ENCODE measurements around the gene ASTL.

Gene ASTL

DNA sequence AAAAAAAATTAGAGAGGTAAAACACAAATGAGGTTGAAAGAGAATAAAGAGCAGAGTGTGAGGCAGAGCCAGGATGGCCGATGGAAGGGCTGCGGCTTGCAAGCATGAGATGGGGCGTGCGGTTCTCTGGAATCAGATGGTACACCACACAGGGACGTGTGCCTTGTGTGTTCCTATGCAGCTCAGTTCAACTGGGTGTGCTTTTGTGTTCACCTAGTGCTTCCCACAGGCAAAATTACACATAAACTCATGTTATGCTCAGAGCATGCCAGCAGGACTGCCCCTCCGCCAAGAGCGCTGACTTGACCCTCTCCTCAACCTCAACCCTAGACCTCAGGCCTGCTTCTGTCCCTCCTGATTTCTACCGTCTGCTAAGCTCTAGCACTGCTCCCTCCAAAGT lies 45.9 kb upstream of the ASTL start:
- Histone ChIP-seq H3K27ac (ENCODE audit: extremely low read depth, low read depth, low read length) (no peak overlapping the region), H3K9me3 (ENCODE audit: control insufficient read depth, insufficient read depth, low read depth, low read length) (no peaks in the 10 kb centered on the region), H3K4me3 (ENCODE audit: low read depth, low read length) (no peak overlapping the region), H3K4me1 (ENCODE audit: control insufficient read depth, insufficient read depth, low read length) (peaks cover 2% of the 10 kb centered on the region; the same call in 1 of the 2 replicates), H3K36me3 (ENCODE audit: control insufficient read depth in 2 of 2, insufficient read depth in 1 of 2, low read length in 2 of 2) (peaks cover 39 to 47% of the 10 kb centered on the region in 2 experiments)
- TF ChIP-seq, protein P1, sequence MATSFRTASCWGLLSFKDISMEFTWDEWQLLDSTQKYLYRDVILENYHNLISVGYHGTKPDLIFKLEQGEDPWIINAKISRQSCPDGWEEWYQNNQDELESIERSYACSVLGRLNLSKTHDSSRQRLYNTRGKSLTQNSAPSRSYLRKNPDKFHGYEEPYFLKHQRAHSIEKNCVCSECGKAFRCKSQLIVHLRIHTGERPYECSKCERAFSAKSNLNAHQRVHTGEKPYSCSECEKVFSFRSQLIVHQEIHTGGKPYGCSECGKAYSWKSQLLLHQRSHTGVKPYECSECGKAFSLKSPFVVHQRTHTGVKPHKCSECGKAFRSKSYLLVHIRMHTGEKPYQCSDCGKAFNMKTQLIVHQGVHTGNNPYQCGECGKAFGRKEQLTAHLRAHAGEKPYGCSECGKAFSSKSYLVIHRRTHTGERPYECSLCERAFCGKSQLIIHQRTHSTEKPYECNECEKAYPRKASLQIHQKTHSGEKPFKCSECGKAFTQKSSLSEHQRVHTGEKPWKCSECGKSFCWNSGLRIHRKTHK (tag by site-specific recombination; IDR thresholded peaks at IDR 0.05): no peak
- no peak for TF ChIP-seq ZNF521 (tag by site-specific recombination; IDR thresholded peaks at IDR 0.05)
- TF ChIP-seq GFI1B (tag by site-specific recombination; IDR thresholded peaks at IDR 0.05): no peak
- no peak for TF ChIP-seq ZSCAN16 (tag by site-specific recombination; IDR thresholded peaks at IDR 0.05)
- TF ChIP-seq ZNF302 (tag by site-specific recombination; IDR thresholded peaks at IDR 0.05; ENCODE audit: low read depth): no peak
- TF ChIP-seq ZNF292 (tag by site-specific recombination; IDR thresholded peaks at IDR 0.05; ENCODE audit: borderline replicate concordance, low read depth): no peak
- TF ChIP-seq SCRT1 (tag by site-specific recombination; IDR thresholded peaks at IDR 0.05; ENCODE audit: borderline replicate concordance): no peak
- no peak for TF ChIP-seq ZBTB1 (tag by site-specific recombination; IDR thresholded peaks at IDR 0.05)
- no peak for TF ChIP-seq ZBTB17 (tag by site-specific recombination; IDR thresholded peaks at IDR 0.05)
- TF ChIP-seq, protein P2, sequence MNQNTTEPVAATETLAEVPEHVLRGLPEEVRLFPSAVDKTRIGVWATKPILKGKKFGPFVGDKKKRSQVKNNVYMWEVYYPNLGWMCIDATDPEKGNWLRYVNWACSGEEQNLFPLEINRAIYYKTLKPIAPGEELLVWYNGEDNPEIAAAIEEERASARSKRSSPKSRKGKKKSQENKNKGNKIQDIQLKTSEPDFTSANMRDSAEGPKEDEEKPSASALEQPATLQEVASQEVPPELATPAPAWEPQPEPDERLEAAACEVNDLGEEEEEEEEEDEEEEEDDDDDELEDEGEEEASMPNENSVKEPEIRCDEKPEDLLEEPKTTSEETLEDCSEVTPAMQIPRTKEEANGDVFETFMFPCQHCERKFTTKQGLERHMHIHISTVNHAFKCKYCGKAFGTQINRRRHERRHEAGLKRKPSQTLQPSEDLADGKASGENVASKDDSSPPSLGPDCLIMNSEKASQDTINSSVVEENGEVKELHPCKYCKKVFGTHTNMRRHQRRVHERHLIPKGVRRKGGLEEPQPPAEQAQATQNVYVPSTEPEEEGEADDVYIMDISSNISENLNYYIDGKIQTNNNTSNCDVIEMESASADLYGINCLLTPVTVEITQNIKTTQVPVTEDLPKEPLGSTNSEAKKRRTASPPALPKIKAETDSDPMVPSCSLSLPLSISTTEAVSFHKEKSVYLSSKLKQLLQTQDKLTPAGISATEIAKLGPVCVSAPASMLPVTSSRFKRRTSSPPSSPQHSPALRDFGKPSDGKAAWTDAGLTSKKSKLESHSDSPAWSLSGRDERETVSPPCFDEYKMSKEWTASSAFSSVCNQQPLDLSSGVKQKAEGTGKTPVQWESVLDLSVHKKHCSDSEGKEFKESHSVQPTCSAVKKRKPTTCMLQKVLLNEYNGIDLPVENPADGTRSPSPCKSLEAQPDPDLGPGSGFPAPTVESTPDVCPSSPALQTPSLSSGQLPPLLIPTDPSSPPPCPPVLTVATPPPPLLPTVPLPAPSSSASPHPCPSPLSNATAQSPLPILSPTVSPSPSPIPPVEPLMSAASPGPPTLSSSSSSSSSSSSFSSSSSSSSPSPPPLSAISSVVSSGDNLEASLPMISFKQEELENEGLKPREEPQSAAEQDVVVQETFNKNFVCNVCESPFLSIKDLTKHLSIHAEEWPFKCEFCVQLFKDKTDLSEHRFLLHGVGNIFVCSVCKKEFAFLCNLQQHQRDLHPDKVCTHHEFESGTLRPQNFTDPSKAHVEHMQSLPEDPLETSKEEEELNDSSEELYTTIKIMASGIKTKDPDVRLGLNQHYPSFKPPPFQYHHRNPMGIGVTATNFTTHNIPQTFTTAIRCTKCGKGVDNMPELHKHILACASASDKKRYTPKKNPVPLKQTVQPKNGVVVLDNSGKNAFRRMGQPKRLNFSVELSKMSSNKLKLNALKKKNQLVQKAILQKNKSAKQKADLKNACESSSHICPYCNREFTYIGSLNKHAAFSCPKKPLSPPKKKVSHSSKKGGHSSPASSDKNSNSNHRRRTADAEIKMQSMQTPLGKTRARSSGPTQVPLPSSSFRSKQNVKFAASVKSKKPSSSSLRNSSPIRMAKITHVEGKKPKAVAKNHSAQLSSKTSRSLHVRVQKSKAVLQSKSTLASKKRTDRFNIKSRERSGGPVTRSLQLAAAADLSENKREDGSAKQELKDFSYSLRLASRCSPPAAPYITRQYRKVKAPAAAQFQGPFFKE (tag by site-specific recombination; IDR thresholded peaks at IDR 0.05; ENCODE audit: borderline replicate concordance): no peak
- TF ChIP-seq KLF7 (tag by site-specific recombination; IDR thresholded peaks at IDR 0.05; ENCODE audit: borderline replicate concordance): no peak
- no peak for TF ChIP-seq BCL11A (tag by site-specific recombination; IDR thresholded peaks at IDR 0.05; ENCODE audit: low read depth)
- no peak for TF ChIP-seq ZNF433 (tag by site-specific recombination; IDR thresholded peaks at IDR 0.05; ENCODE audit: low read depth)
- TF ChIP-seq ZNF202 (tag by site-specific recombination; IDR thresholded peaks at IDR 0.05; ENCODE audit: borderline replicate concordance): no peak
- TF ChIP-seq MEIS1 (CRISPR knock-in tag; IDR thresholded peaks at IDR 0.05; ENCODE audit: borderline replicate concordance): no peak
- TF ChIP-seq SETDB1 (IDR thresholded peaks at IDR 0.05; ENCODE audit: insufficient read length, low read length): no peak
- ChIA-PET POLR2A (no interaction called here), CTCF (no interaction called here)

DNA sequence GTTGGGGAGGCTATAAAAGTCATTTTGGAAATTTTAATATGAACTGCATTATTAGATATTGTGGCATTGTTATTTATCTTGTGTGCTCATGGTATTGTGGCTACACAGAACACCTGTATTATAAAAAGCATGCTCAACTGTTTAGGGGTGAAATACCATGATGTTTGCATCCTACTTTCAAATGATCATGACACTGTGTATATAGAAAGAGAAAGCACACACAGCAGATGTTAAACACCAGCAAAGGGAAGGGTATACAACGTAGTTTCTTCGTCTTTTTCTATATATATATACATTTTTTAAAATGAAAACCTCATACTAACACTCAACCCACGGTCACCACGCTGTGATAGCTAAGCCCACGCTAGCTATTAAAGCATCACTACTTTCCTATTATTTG lies 43.2 kb upstream of the ASTL start:
- CTCF ChIA-PET: interaction anchor here (1.5 kb wide), 1 partner anchor 43 kb away, joined by 4 read pairs; the partner anchor contains the start of gene ASTL
- no peak for TF ChIP-seq YY1 (tag by site-specific recombination; IDR thresholded peaks at IDR 0.05)
- TF ChIP-seq, protein P3, sequence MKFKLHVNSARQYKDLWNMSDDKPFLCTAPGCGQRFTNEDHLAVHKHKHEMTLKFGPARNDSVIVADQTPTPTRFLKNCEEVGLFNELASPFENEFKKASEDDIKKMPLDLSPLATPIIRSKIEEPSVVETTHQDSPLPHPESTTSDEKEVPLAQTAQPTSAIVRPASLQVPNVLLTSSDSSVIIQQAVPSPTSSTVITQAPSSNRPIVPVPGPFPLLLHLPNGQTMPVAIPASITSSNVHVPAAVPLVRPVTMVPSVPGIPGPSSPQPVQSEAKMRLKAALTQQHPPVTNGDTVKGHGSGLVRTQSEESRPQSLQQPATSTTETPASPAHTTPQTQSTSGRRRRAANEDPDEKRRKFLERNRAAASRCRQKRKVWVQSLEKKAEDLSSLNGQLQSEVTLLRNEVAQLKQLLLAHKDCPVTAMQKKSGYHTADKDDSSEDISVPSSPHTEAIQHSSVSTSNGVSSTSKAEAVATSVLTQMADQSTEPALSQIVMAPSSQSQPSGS (tag by site-specific recombination; IDR thresholded peaks at IDR 0.05; ENCODE audit: low read depth): no peak
- no peak for TF ChIP-seq ZNF404 (tag by site-specific recombination; IDR thresholded peaks at IDR 0.05)
- TF ChIP-seq ZNF624 (tag by site-specific recombination; IDR thresholded peaks at IDR 0.05): no peak
- POLR2A ChIA-PET: no interaction called here
- no peak overlapping the region for H3K4me3 ChIP-seq (ENCODE audit: low read depth, low read length)
- peaks cover 2% of the 10 kb centered on the region; the same call in 1 of the 2 replicates for H3K4me1 ChIP-seq (ENCODE audit: control insufficient read depth, insufficient read depth, low read length)
- H3K36me3 ChIP-seq (ENCODE audit: control insufficient read depth in 2 of 2, insufficient read depth in 1 of 2, low read length in 2 of 2): peaks cover 12 to 26% of the 10 kb centered on the region in 2 experiments
- no peak overlapping the region for H3K27ac ChIP-seq (ENCODE audit: extremely low read depth, low read depth, low read length)
- H3K9me3 ChIP-seq (ENCODE audit: control insufficient read depth, insufficient read depth, low read depth, low read length): no peaks in the 10 kb centered on the region

All from HEK293 (cell line).